NT2/D1 (cell line): ENCODE data around the gene COIL.

Source experiments
- SUZ12 ChIP-seq: IDR thresholded peaks from 2 replicates; pipeline ENCODE4 v1.6.1; 2011; ENCODE audit not compliant: insufficient read length, insufficient read depth; ENCODE audit errors: extremely low read depth
- ZNF274 ChIP-seq: IDR thresholded peaks from 2 replicates; pipeline ENCODE4 v1.6.1; 2011; ENCODE audit warnings: mild to moderate bottlenecking, low read depth, low read length

- TF ChIP-seq ZNF274 (no peak), SUZ12 (no peak)
Observed at GRCh38 chr17:56898874-56899273, 62.0 kb downstream of the COIL start.
